ENCODE data around the gene PPEF1. TPM values are rescaled to one million over a fixed set of nuclear protein-coding genes. Genes with fewer than 3 reads are reported as not detected.

PPEF1 gene
- total RNA-seq, 2 experiments from 2014 or later = not detected

GRCh38 chrX:18873189-18873791 lies 165.8 kb downstream of the PPEF1 start:
- TF ChIP-seq CTCF (IDR thresholded peaks at IDR 0.05) = no peak
- DNase-seq = peak; percentile 18
- H3K27ac Mint-ChIP-seq = peak overlapping the region; percentile 34
- peak overlapping the region; percentile 32 for H3K4me3 Mint-ChIP-seq
- H3K27me3 Mint-ChIP-seq = no peaks in the 10 kb centered on the region
- H3K9me3 Mint-ChIP-seq = no peaks in the 10 kb centered on the region
- ChIA-PET CTCF (interaction anchor here (0.9 kb wide), 1 partner anchor 14 kb away, joined by 4 read pairs; no protein-coding TSS in a partner anchor), POLR2A (interaction anchor here (0.6 kb wide), 1 partner anchor 85 kb away, joined by 3 read pairs; no protein-coding TSS in a partner anchor)
- ATAC-seq = peak; percentile 95
- peaks cover 8% of the 10 kb centered on the region for H3K4me1 Mint-ChIP-seq (ENCODE audit: low read depth)
- no peaks in the 10 kb centered on the region for H3K36me3 Mint-ChIP-seq (ENCODE audit: low read depth)
- intact Hi-C loops (cut with micrococcal nuclease) = no loop called here

- no peaks in the 10 kb centered on the region for H3K36me3 Mint-ChIP-seq (ENCODE audit: low read depth)
- no peak for TF ChIP-seq CTCF (IDR thresholded peaks at IDR 0.05)
- ATAC-seq = no peak
- no peak overlapping the region for H3K27ac Mint-ChIP-seq
- peaks cover 8% of the 10 kb centered on the region for H3K4me1 Mint-ChIP-seq (ENCODE audit: low read depth)
- ChIA-PET POLR2A (interaction anchor here (0.6 kb wide), 1 partner anchor 85 kb away, joined by 3 read pairs; no protein-coding TSS in a partner anchor), CTCF (interaction anchor here (0.9 kb wide), 1 partner anchor 13 kb away, joined by 4 read pairs; no protein-coding TSS in a partner anchor)
- no peak overlapping the region for H3K4me3 Mint-ChIP-seq
- DNase-seq = no peak
- H3K27me3 Mint-ChIP-seq = no peaks in the 10 kb centered on the region
- no peaks in the 10 kb centered on the region for H3K9me3 Mint-ChIP-seq
- intact Hi-C loops (cut with micrococcal nuclease) = no loop called here
These were observed 166.4 kb downstream of the PPEF1 start for GRCh38 chrX:18873836-18874235.

- Mint-ChIP-seq H3K27me3 (no peaks in the 10 kb centered on the region), H3K36me3 (ENCODE audit: low read depth) (no peaks in the 10 kb centered on the region), H3K4me1 (ENCODE audit: low read depth) (peaks cover 8% of the 10 kb centered on the region), H3K9me3 (no peaks in the 10 kb centered on the region), H3K4me3 (no peak overlapping the region), H3K27ac (no peak overlapping the region)
- ATAC-seq = no peak
- intact Hi-C loops (cut with micrococcal nuclease) = no loop called here
- CTCF ChIA-PET = no interaction called here
- POLR2A ChIA-PET = no interaction called here
- no peak for DNase-seq
- TF ChIP-seq CTCF (IDR thresholded peaks at IDR 0.05) = no peak
These were observed 167.3 kb downstream of the PPEF1 start for GRCh38 chrX:18874560-18875255.

- Mint-ChIP-seq H3K27ac (no peak overlapping the region), H3K4me3 (no peak overlapping the region), H3K4me1 (ENCODE audit: low read depth) (peaks cover 8% of the 10 kb centered on the region), H3K27me3 (no peaks in the 10 kb centered on the region), H3K9me3 (no peaks in the 10 kb centered on the region), H3K36me3 (ENCODE audit: low read depth) (no peaks in the 10 kb centered on the region)
- ATAC-seq (no peak), DNase-seq (no peak)
- POLR2A ChIA-PET = no interaction called here
- CTCF ChIA-PET = no interaction called here
- intact Hi-C loops (cut with micrococcal nuclease) = no loop called here
- no peak for TF ChIP-seq CTCF (IDR thresholded peaks at IDR 0.05)
These were observed 167.9 kb downstream of the PPEF1 start for GRCh38 chrX:18875256-18875878.

GRCh38 chrX:18877469-18877868 lies 170.0 kb downstream of the PPEF1 start:
- no peak for TF ChIP-seq CTCF (IDR thresholded peaks at IDR 0.05)
- CTCF ChIA-PET = no interaction called here
- no peaks in the 10 kb centered on the region for H3K9me3 Mint-ChIP-seq
- no peak overlapping the region for H3K4me3 Mint-ChIP-seq
- no peaks in the 10 kb centered on the region for H3K27me3 Mint-ChIP-seq
- intact Hi-C loops (cut with micrococcal nuclease) = no loop called here
- H3K36me3 Mint-ChIP-seq (ENCODE audit: low read depth) = no peaks in the 10 kb centered on the region
- ATAC-seq (no peak), DNase-seq (no peak)
- POLR2A ChIA-PET = no interaction called here
- H3K4me1 Mint-ChIP-seq (ENCODE audit: low read depth) = peaks cover 8% of the 10 kb centered on the region
- H3K27ac Mint-ChIP-seq = no peak overlapping the region

All from activated CD8-positive, alpha-beta T cell treated with anti-CD3 and anti-CD28 coated beads for 36 hours (primary cell).